Esophagus muscularis mucosa (tissue), 4 donors: ENCODE data around the gene RIC3. TPM values are rescaled to one million over a fixed set of nuclear protein-coding genes. Genes with fewer than 3 reads are reported as not detected.

ENCODE experiments used
- DNase-seq: peaks from one replicate; pipeline ENCODE4 v3.0.0-alpha.2; 2017; ENCODE audit errors: extremely low spot score
- H3K27ac ChIP-seq, 4 donors: fragments of 200-600 bp; sonication (generic); replicated peaks in 1 of 4; 1 replicate in 3 of 4; 2 replicates in 1 of 4; pipeline ENCODE4 v1.5.1; 2016 to 2019; ENCODE audit warnings: mild to moderate bottlenecking in 1 of 4
- H3K27me3 ChIP-seq, 4 donors: fragments of 200-600 bp; sonication (generic); one replicate each; pipeline versions ENCODE4 v1.5.1 to v1.6.0; 2016 to 2019
- H3K36me3 ChIP-seq, 4 donors: fragments of 200-600 bp; sonication (generic); one replicate each; pipeline ENCODE4 v1.5.1; 2016 to 2019
- H3K4me1 ChIP-seq, 4 donors: fragments of 200-600 bp; sonication (generic); one replicate each; pipeline ENCODE4 v1.5.1; 2016 to 2019
- H3K4me3 ChIP-seq, 4 donors: fragments of 200-600 bp; sonication (generic); 1 replicate in 2 of 4; 2 replicates in 2 of 4; pipeline ENCODE4 v1.5.1; 2016 to 2019; ENCODE audit warnings: mild to moderate bottlenecking in 4 of 4, moderate library complexity in 1 of 4
- H3K9me3 ChIP-seq, 4 donors: fragments of 200-600 bp; sonication (generic); 1 replicate in 3 of 4; 2 replicates in 1 of 4; pipeline ENCODE4 v1.5.1; 2016 to 2019
- EP300 ChIP-seq: sonication (generic); formaldehyde crosslinking; IDR thresholded peaks from one replicate; pipeline ENCODE4 v1.6.1; 2017; ENCODE audit warnings: antibody characterized with exemption
- POLR2A ChIP-seq: fragments of 450-650 bp; IDR thresholded peaks from one replicate; pipeline ENCODE4 v1.6.1; 2017; ENCODE audit warnings: antibody characterized with exemption, moderate library complexity, mild to moderate bottlenecking, low read depth
- POLR2AphosphoS5 ChIP-seq, 2 donors: sonication (generic); formaldehyde crosslinking; IDR thresholded peaks; one replicate each; pipeline ENCODE4 v1.6.1; 2017; ENCODE audit warnings: antibody characterized with exemption in 2 of 2
- WGBS: methylation state at CpG from one replicate; pipeline ENCODE4 v1.1.5; 2018; 5-methylcytosine and 5-hydroxymethylcytosine counted together
- intact Hi-C: fragments of 100-400 bp; cut with DNase I; formaldehyde crosslinking; loops from one replicate; pipeline ENCODE4 v1.15.1; 2023
- total RNA-seq, 4 donors: library from RNA; depleted of rRNA; stranded (reverse); fragments of >200 nt; gene quantifications; one replicate each; pipeline versions ENCODE4 v1.1.0 to v1.2.1, GENCODE V29; 2016
- TF ChIP-seq, protein P1 (sequence below), 3 experiments: fragments of 200-600 bp in 2 of 3; fragments of 450-650 bp in 1 of 3; sonication (generic) in 2 of 3; IDR thresholded peaks; one replicate each; pipeline ENCODE4 v1.5.1; 2017 to 2019; ENCODE audit warnings: antibody characterized with exemption in 3 of 3, mild to moderate bottlenecking in 2 of 3, moderate library complexity in 1 of 3

RIC3 gene
- total RNA-seq, 4 donors from 2014 or later: 12.8 to 19.9 (median 17.1) TPM

- Histone ChIP-seq H3K36me3 (no peaks in the 10 kb centered on the region), H3K4me3 (no peak overlapping the region), H3K27ac (no peak overlapping the region), H3K9me3 (no peaks in the 10 kb centered on the region), H3K4me1 (peaks cover 47 to 58% (median 53%) of the 10 kb centered on the region in 4 donors), H3K27me3 (no peaks in the 10 kb centered on the region)
- DNase-seq: no peak
- intact Hi-C loops: no loop called here
- WGBS: 87% methylated on average over 3 of the region's 3 CpGs
- TF ChIP-seq, protein P1, sequence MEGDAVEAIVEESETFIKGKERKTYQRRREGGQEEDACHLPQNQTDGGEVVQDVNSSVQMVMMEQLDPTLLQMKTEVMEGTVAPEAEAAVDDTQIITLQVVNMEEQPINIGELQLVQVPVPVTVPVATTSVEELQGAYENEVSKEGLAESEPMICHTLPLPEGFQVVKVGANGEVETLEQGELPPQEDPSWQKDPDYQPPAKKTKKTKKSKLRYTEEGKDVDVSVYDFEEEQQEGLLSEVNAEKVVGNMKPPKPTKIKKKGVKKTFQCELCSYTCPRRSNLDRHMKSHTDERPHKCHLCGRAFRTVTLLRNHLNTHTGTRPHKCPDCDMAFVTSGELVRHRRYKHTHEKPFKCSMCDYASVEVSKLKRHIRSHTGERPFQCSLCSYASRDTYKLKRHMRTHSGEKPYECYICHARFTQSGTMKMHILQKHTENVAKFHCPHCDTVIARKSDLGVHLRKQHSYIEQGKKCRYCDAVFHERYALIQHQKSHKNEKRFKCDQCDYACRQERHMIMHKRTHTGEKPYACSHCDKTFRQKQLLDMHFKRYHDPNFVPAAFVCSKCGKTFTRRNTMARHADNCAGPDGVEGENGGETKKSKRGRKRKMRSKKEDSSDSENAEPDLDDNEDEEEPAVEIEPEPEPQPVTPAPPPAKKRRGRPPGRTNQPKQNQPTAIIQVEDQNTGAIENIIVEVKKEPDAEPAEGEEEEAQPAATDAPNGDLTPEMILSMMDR (IDR thresholded peaks at IDR 0.05): no peak
- no peak for TF ChIP-seq EP300
- TF ChIP-seq POLR2AphosphoS5 (IDR thresholded peaks at IDR 0.05): no peak
- no peak for TF ChIP-seq POLR2A
Measured at GRCh38 chr11:8060146-8060719, 108.6 kb downstream of the RIC3 start.

DNA sequence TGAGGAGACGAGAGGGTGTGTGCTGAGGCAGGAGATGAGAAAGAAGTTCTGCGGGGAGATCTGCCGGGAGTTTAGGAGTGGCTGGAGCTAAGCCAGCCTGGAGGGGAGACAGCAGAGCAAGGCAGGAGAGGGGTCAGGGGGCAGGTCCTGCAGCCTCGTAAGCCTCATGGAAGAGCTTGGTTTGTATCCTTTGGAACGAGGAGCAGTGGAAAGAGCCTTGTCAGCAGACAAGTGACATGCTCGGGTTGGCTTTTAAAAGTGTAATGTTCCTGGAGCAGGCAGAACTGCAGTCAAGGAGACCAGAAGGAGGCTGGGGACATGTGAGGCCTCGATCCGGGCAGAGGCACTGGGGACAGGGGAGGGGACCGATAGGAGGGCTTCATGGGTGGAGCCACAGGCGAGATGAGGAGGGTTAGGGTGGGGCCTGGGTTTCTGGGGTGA is 109.2 kb downstream of the RIC3 start:
- Histone ChIP-seq H3K4me1 (peaks cover 46 to 58% (median 53%) of the 10 kb centered on the region in 4 donors), H3K4me3 (no peak overlapping the region), H3K27me3 (no peaks in the 10 kb centered on the region), H3K9me3 (no peaks in the 10 kb centered on the region), H3K36me3 (no peaks in the 10 kb centered on the region), H3K27ac (no peak overlapping the region)
- 56% methylated on average over 10 of the region's 10 CpGs for WGBS
- intact Hi-C loops: no loop called here
- no peak for DNase-seq
- TF ChIP-seq POLR2AphosphoS5 (IDR thresholded peaks at IDR 0.05) (no peak), EP300 (no peak), POLR2A (no peak)
- TF ChIP-seq, protein P1 (IDR thresholded peaks at IDR 0.05): no peak

- DNase-seq: no peak
- no peak overlapping the region for H3K27ac ChIP-seq
- WGBS: 92% methylated on average over 7 of the region's 8 CpGs
- no peaks in the 10 kb centered on the region for H3K9me3 ChIP-seq
- no peak for TF ChIP-seq POLR2A
- TF ChIP-seq POLR2AphosphoS5 (IDR thresholded peaks at IDR 0.05): no peak
- TF ChIP-seq, protein P1 (IDR thresholded peaks at IDR 0.05): no peak
- TF ChIP-seq EP300: no peak
- intact Hi-C loops: no loop called here
- H3K4me1 ChIP-seq: peaks cover 41 to 53% (median 48%) of the 10 kb centered on the region in 4 donors
- no peaks in the 10 kb centered on the region for H3K36me3 ChIP-seq
- H3K27me3 ChIP-seq: no peaks in the 10 kb centered on the region
- no peak overlapping the region for H3K4me3 ChIP-seq
Measured at GRCh38 chr11:8059030-8059429, 109.8 kb downstream of the RIC3 start.

GRCh38 chr11:8058216-8058615 is 110.6 kb downstream of the RIC3 start:
- Histone ChIP-seq H3K4me3 (no peak overlapping the region), H3K9me3 (no peaks in the 10 kb centered on the region), H3K36me3 (no peaks in the 10 kb centered on the region), H3K27ac (no peak overlapping the region), H3K27me3 (no peaks in the 10 kb centered on the region), H3K4me1 (peaks cover 33 to 45% (median 41%) of the 10 kb centered on the region in 4 donors)
- no peak for TF ChIP-seq POLR2A
- no peak for TF ChIP-seq EP300
- TF ChIP-seq, protein P1 (IDR thresholded peaks at IDR 0.05): no peak
- no peak for TF ChIP-seq POLR2AphosphoS5 (IDR thresholded peaks at IDR 0.05)
- DNase-seq: no peak
- 96% methylated on average over 9 of the region's 9 CpGs for WGBS
- intact Hi-C loops: no loop called here
